ENCODE data around the gene PLEKHG4B. TPM values are rescaled to one million over a fixed set of nuclear protein-coding genes. Genes with fewer than 3 reads are reported as not detected.

Gene PLEKHG4B
- total RNA-seq, 1 donor from 2014 or later, result 22.0 TPM

GRCh38 chr5:130601-131131 is 38.7 kb downstream of the PLEKHG4B start:
- peaks cover 9% of the 10 kb centered on the region for H3K9me3 Mint-ChIP-seq
- H3K27ac Mint-ChIP-seq (ENCODE audit: unreplicated experiment), result no peak overlapping the region
- H3K36me3 Mint-ChIP-seq (ENCODE audit: low read depth), result peaks cover 46% of the 10 kb centered on the region
- no peaks in the 10 kb centered on the region for H3K27me3 Mint-ChIP-seq (ENCODE audit: low read depth)
- no peak for TF ChIP-seq CTCF (conservative IDR thresholded peaks at IDR 0.05)
- peaks cover 15% of the 10 kb centered on the region for H3K4me1 Mint-ChIP-seq
- no peak overlapping the region for H3K4me3 Mint-ChIP-seq
- no peak for DNase-seq (ENCODE audit: low read depth, low spot score)

- Mint-ChIP-seq H3K9me3 (no peaks in the 10 kb centered on the region), H3K36me3 (ENCODE audit: low read depth) (peaks cover 9% of the 10 kb centered on the region), H3K27ac (ENCODE audit: unreplicated experiment) (no peak overlapping the region), H3K4me3 (no peak overlapping the region), H3K27me3 (ENCODE audit: low read depth) (no peaks in the 10 kb centered on the region), H3K4me1 (peaks cover 4% of the 10 kb centered on the region)
- TF ChIP-seq CTCF (conservative IDR thresholded peaks at IDR 0.05), result no peak
- DNase-seq (ENCODE audit: low read depth, low spot score), result no peak
These were observed 44.9 kb downstream of the PLEKHG4B start for GRCh38 chr5:136901-137300.

GRCh38 chr5:137741-138140 is 45.8 kb downstream of the PLEKHG4B start:
- TF ChIP-seq CTCF (conservative IDR thresholded peaks at IDR 0.05), result no peak
- DNase-seq (ENCODE audit: low read depth, low spot score), result no peak
- Mint-ChIP-seq H3K27me3 (ENCODE audit: low read depth) (no peaks in the 10 kb centered on the region), H3K4me3 (no peak overlapping the region), H3K27ac (ENCODE audit: unreplicated experiment) (no peak overlapping the region), H3K9me3 (no peaks in the 10 kb centered on the region), H3K4me1 (peaks cover 4% of the 10 kb centered on the region), H3K36me3 (ENCODE audit: low read depth) (peaks cover 10% of the 10 kb centered on the region)

GRCh38 chr5:138936-139335 is 47.0 kb downstream of the PLEKHG4B start:
- Mint-ChIP-seq H3K36me3 (ENCODE audit: low read depth) (peaks cover 11% of the 10 kb centered on the region), H3K4me3 (no peak overlapping the region), H3K27ac (ENCODE audit: unreplicated experiment) (no peak overlapping the region), H3K9me3 (no peaks in the 10 kb centered on the region), H3K4me1 (peaks cover 4% of the 10 kb centered on the region), H3K27me3 (ENCODE audit: low read depth) (no peaks in the 10 kb centered on the region)
- DNase-seq (ENCODE audit: low read depth, low spot score), result no peak
- no peak for TF ChIP-seq CTCF (conservative IDR thresholded peaks at IDR 0.05)

- H3K36me3 Mint-ChIP-seq (ENCODE audit: low read depth), result peaks cover 17% of the 10 kb centered on the region
- H3K27ac Mint-ChIP-seq (ENCODE audit: unreplicated experiment), result no peak overlapping the region
- H3K9me3 Mint-ChIP-seq, result no peaks in the 10 kb centered on the region
- TF ChIP-seq CTCF (conservative IDR thresholded peaks at IDR 0.05), result no peak
- H3K4me3 Mint-ChIP-seq, result no peak overlapping the region
- DNase-seq (ENCODE audit: low read depth, low spot score), result no peak
- H3K4me1 Mint-ChIP-seq, result peaks cover 4% of the 10 kb centered on the region
- no peaks in the 10 kb centered on the region for H3K27me3 Mint-ChIP-seq (ENCODE audit: low read depth)
These were observed 47.8 kb downstream of the PLEKHG4B start for GRCh38 chr5:139579-140442.

Data from neural crest cell (in vitro differentiated cells).